Endodermal cell (in vitro differentiated cells): ENCODE data around the gene OBSCN. TPM values are rescaled to one million over a fixed set of nuclear protein-coding genes. Genes with fewer than 3 reads are reported as not detected.

ENCODE experiments used
- DNase-seq: peaks from one replicate; pipeline ENCODE4 v3.0.0-alpha.2; 2017
- H3K27ac ChIP-seq: 2 replicates; pipeline ENCODE4 v1.5.1; 2013; ENCODE audit warnings: mild to moderate bottlenecking, low read depth, low read length, moderate library complexity
- H3K27me3 ChIP-seq: 2 replicates; pipeline ENCODE4 v1.6.1; 2013; ENCODE audit warnings: mild to moderate bottlenecking, low read length, moderate library complexity; ENCODE audit not compliant: insufficient read depth, control insufficient read depth, poor library complexity, severe bottlenecking
- H3K36me3 ChIP-seq: 2 replicates; pipeline ENCODE4 v1.7.0; 2013; ENCODE audit warnings: mild to moderate bottlenecking, low read length, moderate library complexity; ENCODE audit not compliant: control insufficient read depth, insufficient read depth
- H3K4me1 ChIP-seq: one replicate; pipeline ENCODE4 v1.7.0; 2013; ENCODE audit warnings: low read length; ENCODE audit not compliant: control insufficient read depth, insufficient read depth
- H3K4me3 ChIP-seq: 2 replicates; pipeline ENCODE4 v1.5.1; 2013; ENCODE audit warnings: mild to moderate bottlenecking, low read length, moderate library complexity
- H3K9ac ChIP-seq: 2 replicates; pipeline ENCODE4 v1.6.1; 2013; ENCODE audit warnings: mild to moderate bottlenecking, low read length, moderate library complexity; ENCODE audit not compliant: poor library complexity, severe bottlenecking; ENCODE audit errors: extremely low read depth
- H3K9me3 ChIP-seq: 2 replicates; pipeline ENCODE4 v1.6.1; 2013; ENCODE audit warnings: mild to moderate bottlenecking, low read length, moderate library complexity; ENCODE audit not compliant: control insufficient read depth
- H3K27ac Mint-ChIP-seq: 2 replicates; pipeline ENCODE4 v1.8.0; 2020; ENCODE audit warnings: mixed read lengths
- H3K27me3 Mint-ChIP-seq: 2 replicates; pipeline ENCODE4 v1.8.0; 2021; ENCODE audit warnings: mild to moderate bottlenecking, mixed read lengths; ENCODE audit not compliant: insufficient read depth
- H3K36me3 Mint-ChIP-seq: 2 replicates; pipeline ENCODE4 v1.8.0; 2020; ENCODE audit warnings: low read depth, mixed read lengths
- H3K4me1 Mint-ChIP-seq: 2 replicates; pipeline ENCODE4 v1.8.0; 2020; ENCODE audit warnings: mixed read lengths
- H3K4me3 Mint-ChIP-seq: 2 replicates; pipeline ENCODE4 v1.8.0; 2020; ENCODE audit warnings: mild to moderate bottlenecking, moderate library complexity, mixed read lengths
- H3K9me3 Mint-ChIP-seq: 2 replicates; pipeline ENCODE4 v1.8.0; 2020; ENCODE audit warnings: mild to moderate bottlenecking, mixed read lengths
- WGBS, 2 experiments: methylation state at CpG; one replicate each; pipeline versions ENCODE4 v1.1.5 to v1.1.7; 2013; ENCODE audit warnings: missing lambda C conversion rate in 2 of 2, mixed read lengths in 1 of 2; ENCODE audit not compliant: insufficient coverage in 1 of 2, insufficient read length in 1 of 2; 5-methylcytosine and 5-hydroxymethylcytosine counted together
- total RNA-seq, 2 donors: library from RNA; stranded (reverse); fragmentation: NEBNext Ultra II Directional in 1 of 2; extraction: Animal tissue kit (Norgen Biotek cat#: 25700) in 1 of 2; gene quantifications; 2 replicates in 1 of 2; 3 replicates in 1 of 2; pipeline ENCODE4 v1.2.1, GENCODE V29; 2021
- TF ChIP-seq, protein P1 (sequence below): fragments of 200-600 bp; sonication (generic); conservative IDR thresholded peaks from 2 replicates; pipeline ENCODE4 v1.5.0; 2021; ENCODE audit warnings: antibody characterized with exemption, mild to moderate bottlenecking

The OBSCN gene
- total RNA-seq, 2 donors from 2014 or later: 53.7 to 68.9 TPM

DNA sequence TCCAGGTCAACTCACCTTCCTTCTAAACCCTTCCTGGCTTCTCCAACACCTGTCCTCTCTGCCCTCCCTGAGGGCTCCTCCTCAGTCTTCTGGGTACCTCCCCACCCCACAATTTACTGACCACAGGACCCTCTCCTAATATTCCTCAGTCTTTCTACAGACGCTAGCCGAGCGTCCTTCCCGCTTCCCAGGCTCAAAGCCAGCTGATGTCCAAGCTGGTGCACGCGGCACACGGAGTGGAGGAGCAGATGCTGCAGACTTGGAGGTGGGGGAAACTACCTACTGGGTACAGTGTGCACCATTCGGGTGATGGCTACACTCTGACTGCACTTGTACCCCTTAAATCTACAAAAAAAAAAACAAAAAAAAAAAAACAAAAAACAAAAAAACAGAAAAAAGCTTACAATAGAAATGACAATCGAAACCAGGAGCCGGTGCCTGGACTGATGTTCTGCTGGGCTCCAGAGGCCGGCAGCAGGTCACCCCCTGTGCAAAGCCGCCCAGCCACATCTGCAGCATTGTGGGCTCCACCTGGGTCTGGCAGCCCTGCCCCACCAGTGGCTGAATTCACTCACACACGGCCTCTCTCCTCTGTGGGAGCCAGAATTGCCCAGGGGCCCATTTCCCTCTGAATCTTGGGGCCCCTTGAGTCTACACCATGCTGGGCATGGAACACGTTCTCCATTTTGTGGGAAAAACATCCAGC lies 191.8 kb downstream of the OBSCN start:
- Mint-ChIP-seq H3K27me3 (no peaks in the 10 kb centered on the region), H3K4me1 (peaks cover 9% of the 10 kb centered on the region), H3K36me3 (peaks cover 76% of the 10 kb centered on the region), H3K9me3 (no peaks in the 10 kb centered on the region), H3K27ac (no peak overlapping the region), H3K4me3 (no peak overlapping the region)
- TF ChIP-seq, protein P1, sequence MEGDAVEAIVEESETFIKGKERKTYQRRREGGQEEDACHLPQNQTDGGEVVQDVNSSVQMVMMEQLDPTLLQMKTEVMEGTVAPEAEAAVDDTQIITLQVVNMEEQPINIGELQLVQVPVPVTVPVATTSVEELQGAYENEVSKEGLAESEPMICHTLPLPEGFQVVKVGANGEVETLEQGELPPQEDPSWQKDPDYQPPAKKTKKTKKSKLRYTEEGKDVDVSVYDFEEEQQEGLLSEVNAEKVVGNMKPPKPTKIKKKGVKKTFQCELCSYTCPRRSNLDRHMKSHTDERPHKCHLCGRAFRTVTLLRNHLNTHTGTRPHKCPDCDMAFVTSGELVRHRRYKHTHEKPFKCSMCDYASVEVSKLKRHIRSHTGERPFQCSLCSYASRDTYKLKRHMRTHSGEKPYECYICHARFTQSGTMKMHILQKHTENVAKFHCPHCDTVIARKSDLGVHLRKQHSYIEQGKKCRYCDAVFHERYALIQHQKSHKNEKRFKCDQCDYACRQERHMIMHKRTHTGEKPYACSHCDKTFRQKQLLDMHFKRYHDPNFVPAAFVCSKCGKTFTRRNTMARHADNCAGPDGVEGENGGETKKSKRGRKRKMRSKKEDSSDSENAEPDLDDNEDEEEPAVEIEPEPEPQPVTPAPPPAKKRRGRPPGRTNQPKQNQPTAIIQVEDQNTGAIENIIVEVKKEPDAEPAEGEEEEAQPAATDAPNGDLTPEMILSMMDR: no peak
- no peaks in the 10 kb centered on the region for H3K4me1 ChIP-seq
- peak; percentile 21 for DNase-seq
- no peak overlapping the region for H3K27ac ChIP-seq
- H3K9me3 ChIP-seq: no peaks in the 10 kb centered on the region
- no peak overlapping the region for H3K9ac ChIP-seq
- 92 to 94% methylated on average over 6 to 14 of the region's 14 CpGs for WGBS, 2 experiments
- no peaks in the 10 kb centered on the region for H3K27me3 ChIP-seq
- peaks cover 47% of the 10 kb centered on the region for H3K36me3 ChIP-seq
- H3K4me3 ChIP-seq: no peak overlapping the region

DNA sequence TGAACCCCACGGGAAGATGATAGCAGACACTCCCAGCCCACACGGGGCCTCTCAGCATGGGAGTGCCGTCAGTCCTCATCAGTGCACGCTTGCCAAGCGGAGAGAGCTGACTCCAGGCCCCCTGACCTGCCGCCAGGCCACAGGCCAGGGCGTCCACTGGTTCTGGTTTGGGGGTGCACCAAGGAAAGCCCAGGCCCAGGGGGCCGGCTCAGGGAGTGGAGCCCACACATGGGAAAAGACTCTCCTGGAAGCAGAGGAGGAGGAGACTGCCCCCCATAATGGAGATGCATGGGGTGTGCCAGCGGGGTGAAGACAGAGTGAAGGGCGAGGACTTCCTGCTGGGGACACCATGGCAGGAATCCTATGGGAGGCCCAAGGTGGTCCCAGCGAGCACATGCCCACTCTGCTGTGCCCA lies 192.4 kb downstream of the OBSCN start:
- Histone ChIP-seq H3K9me3 (no peaks in the 10 kb centered on the region), H3K27me3 (no peaks in the 10 kb centered on the region), H3K4me3 (no peak overlapping the region), H3K27ac (no peak overlapping the region), H3K9ac (no peak overlapping the region), H3K36me3 (peaks cover 47% of the 10 kb centered on the region), H3K4me1 (no peaks in the 10 kb centered on the region)
- TF ChIP-seq, protein P1: no peak
- Mint-ChIP-seq H3K4me1 (peaks cover 15% of the 10 kb centered on the region), H3K36me3 (peaks cover 76% of the 10 kb centered on the region), H3K9me3 (no peaks in the 10 kb centered on the region), H3K27ac (no peak overlapping the region), H3K4me3 (no peak overlapping the region), H3K27me3 (no peaks in the 10 kb centered on the region)
- WGBS, 2 experiments: 86 to 94% methylated on average over 5 to 11 of the region's 11 CpGs
- DNase-seq: peak; percentile 30

DNA sequence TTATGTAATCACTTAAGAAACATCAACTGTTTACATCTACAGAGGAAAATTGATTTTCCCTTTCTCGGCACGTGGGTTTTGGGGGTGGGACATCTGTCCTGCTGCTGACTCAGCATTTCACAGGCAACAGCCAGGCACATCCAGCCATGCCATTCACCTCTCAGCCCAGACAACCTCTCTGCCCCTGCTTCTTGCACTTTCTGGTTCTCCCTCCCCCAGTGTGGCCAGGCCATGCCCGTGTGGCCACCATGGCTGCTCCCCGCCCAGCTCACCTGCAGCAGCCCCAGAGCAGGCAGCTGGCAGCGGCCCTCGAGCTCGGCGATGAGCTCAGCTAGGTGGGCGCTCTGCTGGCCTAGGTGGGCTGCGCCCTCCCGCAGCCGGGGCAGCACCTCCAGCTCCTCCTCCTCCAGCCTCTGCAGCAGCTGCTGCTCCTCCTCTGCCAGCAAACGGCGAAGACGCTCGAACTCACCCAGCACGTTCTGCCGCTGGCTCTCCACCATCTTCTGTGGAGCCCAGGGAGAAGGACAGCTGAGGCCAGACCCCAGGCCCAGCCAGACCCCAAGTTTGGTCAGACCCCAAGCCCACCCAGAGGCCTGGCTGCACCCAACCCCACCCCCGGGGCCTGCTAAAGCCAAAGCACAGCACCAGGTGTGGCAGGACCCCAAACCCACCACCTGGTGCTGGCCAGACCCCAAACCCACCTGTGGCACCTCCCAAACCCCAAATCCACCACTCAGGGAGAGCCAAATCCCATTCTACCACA lies 193.0 kb downstream of the OBSCN start:
- TF ChIP-seq, protein P1: no peak
- Histone ChIP-seq H3K27me3 (no peaks in the 10 kb centered on the region), H3K4me3 (no peak overlapping the region), H3K27ac (no peak overlapping the region), H3K36me3 (peaks cover 43% of the 10 kb centered on the region), H3K9me3 (no peaks in the 10 kb centered on the region), H3K9ac (no peak overlapping the region), H3K4me1 (no peaks in the 10 kb centered on the region)
- Mint-ChIP-seq H3K36me3 (peaks cover 70% of the 10 kb centered on the region), H3K27ac (no peak overlapping the region), H3K27me3 (no peaks in the 10 kb centered on the region), H3K4me1 (peaks cover 16% of the 10 kb centered on the region), H3K9me3 (no peaks in the 10 kb centered on the region), H3K4me3 (no peak overlapping the region)
- DNase-seq: peak; percentile 37
- 88 to 97% methylated on average over 5 to 19 of the region's 19 CpGs for WGBS, 2 experiments
